ENCODE data around the gene QKI. TPM values are rescaled to one million over a fixed set of nuclear protein-coding genes. Genes with fewer than 3 reads are reported as not detected.

The QKI gene
- total and polyA plus RNA-seq, 2 of the 8 experiments (the other 6 are each of a cell fraction or from before 2014, with no cell fraction given), result 181 to 183 TPM

DNA sequence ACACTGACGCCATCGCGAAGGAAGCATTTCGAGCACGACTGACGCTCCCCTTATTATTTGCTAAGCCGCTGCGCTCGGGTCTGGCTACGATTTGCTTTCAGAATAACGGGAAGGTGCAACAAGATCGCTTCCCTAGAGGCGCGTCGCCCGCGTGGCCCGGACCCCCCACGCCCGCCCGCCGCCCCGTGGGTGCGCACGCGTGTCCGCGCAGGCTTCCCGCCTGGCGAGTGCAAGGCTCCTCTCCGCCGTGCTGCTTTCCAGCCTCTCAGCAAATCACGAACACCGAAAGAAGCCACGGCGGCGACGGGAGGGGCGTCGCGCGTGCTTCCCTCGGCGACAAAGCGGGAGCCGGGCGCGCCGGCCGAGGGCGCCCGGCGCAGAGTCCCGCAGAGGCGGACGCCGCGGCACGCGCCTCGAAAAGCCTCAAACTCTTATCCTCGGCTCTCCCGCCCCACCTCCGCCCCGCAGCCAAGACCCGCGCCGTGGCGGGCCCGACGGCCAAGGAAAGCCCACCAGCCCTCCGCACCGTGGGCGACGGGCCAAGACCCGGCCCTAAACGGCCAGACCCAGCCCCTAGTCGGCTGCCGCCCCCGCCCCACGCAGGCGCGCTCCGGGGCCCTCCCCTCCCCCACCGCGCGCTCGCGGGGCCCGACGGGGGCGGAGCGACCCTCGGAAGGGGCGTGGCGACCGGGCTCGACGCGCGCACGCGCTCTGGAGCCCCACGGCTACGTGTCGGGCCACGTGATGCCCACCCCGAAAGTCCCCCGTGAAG, 987 bp upstream of the QKI start (continued):
- TF ChIP-seq, protein P1, sequence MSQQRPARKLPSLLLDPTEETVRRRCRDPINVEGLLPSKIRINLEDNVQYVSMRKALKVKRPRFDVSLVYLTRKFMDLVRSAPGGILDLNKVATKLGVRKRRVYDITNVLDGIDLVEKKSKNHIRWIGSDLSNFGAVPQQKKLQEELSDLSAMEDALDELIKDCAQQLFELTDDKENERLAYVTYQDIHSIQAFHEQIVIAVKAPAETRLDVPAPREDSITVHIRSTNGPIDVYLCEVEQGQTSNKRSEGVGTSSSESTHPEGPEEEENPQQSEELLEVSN (IDR thresholded peaks at IDR 0.05), result peak; percentile 71
- TF ChIP-seq KDM4A (IDR thresholded peaks at IDR 0.05; ENCODE audit: low read depth, low read length, severe bottlenecking) (peak; percentile 70), POLR2A (IDR thresholded peaks at IDR 0.05; ENCODE audit: control extremely low read depth in 1 of 2, low read depth in 2 of 2, low read length in 2 of 2) (peak in 1 of 2 experiments; percentile 35; a peak in 1 of 3 replicates), EGR1 (IDR thresholded peaks at IDR 0.05; ENCODE audit: borderline replicate concordance, low read depth, low read length) (peak; percentile 28; the same call in 1 of the 2 replicates), CEBPB (IDR thresholded peaks at IDR 0.05; ENCODE audit: low read depth, low read length) (no peak), POLR2AphosphoS5 (IDR thresholded peaks at IDR 0.05; ENCODE audit: low read depth, low read length) (peak; percentile 39; the same call in 1 of the 2 replicates), BACH1 (IDR thresholded peaks at IDR 0.05; ENCODE audit: low read length) (peak; percentile 90), TBP (IDR thresholded peaks at IDR 0.05; ENCODE audit: low read depth, low read length) (no peak), HDAC6 (IDR thresholded peaks at IDR 0.05; ENCODE audit: low read depth, low read length) (no peak), CREB1 (IDR thresholded peaks at IDR 0.05) (no peak; the same call in 1 of the 2 replicates), RXRA (IDR thresholded peaks at IDR 0.05; ENCODE audit: insufficient read depth, low read depth, low read length) (no peak), ZNF274 (IDR thresholded peaks at IDR 0.05; ENCODE audit: borderline replicate concordance, extremely low read depth, low read length) (no peak), KDM1A (IDR thresholded peaks at IDR 0.05; ENCODE audit: borderline replicate concordance, low read length) (peak; percentile 18; the same call in 1 of the 2 replicates), GABPA (IDR thresholded peaks at IDR 0.05; ENCODE audit: borderline replicate concordance, insufficient read depth, low read length) (no peak), SIN3A (conservative IDR thresholded peaks at IDR 0.05 in 1 of 2, IDR thresholded peaks at IDR 0.05 in 1 of 2; ENCODE audit: low read depth in 1 of 2, low read length in 2 of 2) (0 out of 4 replicates have a peak, but pooled peaks of 1 of the 2 experiments have one; percentile 23)
- TF ChIP-seq, protein P2, sequence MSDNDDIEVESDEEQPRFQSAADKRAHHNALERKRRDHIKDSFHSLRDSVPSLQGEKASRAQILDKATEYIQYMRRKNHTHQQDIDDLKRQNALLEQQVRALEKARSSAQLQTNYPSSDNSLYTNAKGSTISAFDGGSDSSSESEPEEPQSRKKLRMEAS (IDR thresholded peaks at IDR 0.05), result peak; percentile 74
- TF ChIP-seq, protein P3, sequence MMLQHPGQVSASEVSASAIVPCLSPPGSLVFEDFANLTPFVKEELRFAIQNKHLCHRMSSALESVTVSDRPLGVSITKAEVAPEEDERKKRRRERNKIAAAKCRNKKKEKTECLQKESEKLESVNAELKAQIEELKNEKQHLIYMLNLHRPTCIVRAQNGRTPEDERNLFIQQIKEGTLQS (IDR thresholded peaks at IDR 0.05; ENCODE audit: insufficient read depth, low read depth, low read length), result peak; percentile 69; the same call in 1 of the 2 replicates
- TF ChIP-seq, protein P4, sequence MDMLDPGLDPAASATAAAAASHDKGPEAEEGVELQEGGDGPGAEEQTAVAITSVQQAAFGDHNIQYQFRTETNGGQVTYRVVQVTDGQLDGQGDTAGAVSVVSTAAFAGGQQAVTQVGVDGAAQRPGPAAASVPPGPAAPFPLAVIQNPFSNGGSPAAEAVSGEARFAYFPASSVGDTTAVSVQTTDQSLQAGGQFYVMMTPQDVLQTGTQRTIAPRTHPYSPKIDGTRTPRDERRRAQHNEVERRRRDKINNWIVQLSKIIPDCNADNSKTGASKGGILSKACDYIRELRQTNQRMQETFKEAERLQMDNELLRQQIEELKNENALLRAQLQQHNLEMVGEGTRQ (IDR thresholded peaks at IDR 0.05; ENCODE audit: low read length), result peak; percentile 81
